Stimulated activated CD4-positive, alpha-beta T cell treated with anti-CD3 and anti-CD28 coated beads, Interleukin-15, amount 100 ng/mL, for 48 hours (primary cell): Measurements from ENCODE around the gene SGTB.
"Not testable (repeated sequence)": the region's sequence is repeated elsewhere in the genome, so short reads cannot be mapped to it uniquely, and the experiment has no call there.

Experiments
- DNase-seq, 2 donors: peaks; one replicate each; pipeline ENCODE4 v3.0.0-alpha.2; 2020; ENCODE audit warnings: low read depth in 2 of 2

SGTB gene

DNA sequence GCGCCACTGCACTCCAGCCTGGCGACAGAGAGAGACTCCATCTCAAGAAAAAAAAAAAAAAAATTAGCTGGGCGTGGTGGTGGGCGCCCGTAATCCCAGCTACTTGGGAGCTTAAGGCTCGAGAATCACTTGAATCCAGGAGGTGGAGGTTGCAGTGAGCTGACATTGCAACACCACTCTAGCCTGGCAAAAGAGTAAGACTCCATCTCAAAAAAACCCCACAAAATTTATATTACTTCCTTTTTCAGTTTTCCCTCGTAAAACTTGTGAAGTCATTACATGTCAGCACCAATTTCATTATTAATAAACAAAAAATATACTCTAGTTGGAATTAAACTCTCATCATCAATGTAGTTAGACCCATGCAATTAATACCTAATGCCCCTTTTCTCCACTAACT lies 53.2 kb downstream of the SGTB start:
- DNase-seq: no peak

DNA sequence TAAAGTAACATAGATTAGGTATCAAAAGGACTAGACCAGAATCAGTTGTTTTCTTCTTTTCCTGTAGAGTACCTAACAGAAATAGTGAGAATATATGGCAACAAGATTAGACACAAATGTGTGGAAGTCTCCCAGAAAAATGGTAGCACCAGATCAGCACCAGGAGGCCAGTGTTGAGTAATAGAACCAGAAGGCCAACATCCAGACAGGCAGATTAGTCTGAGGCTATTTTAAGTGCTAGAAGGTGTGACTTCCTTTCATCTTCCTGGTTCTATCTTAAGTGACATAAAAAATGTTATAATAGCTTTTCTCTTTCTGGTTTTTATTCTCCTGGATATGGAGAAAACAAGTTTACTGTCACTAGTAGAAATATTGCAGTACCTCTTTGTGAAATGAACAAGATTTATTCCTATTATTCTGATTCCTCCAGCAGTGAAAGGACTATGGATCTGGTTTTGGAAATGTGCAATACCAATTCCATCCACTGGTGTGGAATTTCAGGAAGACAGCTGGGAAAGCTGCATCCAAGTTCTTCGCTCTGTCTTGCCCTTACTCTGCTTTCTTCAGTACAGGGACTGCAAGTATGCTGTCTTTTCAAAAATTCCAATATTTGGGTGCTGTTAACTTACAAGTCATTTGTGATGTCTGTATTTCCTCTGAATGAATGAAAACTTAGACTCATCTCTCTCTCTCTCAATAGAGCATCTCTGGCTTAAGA lies 57.9 kb downstream of the SGTB start:
- no peak for DNase-seq

DNA sequence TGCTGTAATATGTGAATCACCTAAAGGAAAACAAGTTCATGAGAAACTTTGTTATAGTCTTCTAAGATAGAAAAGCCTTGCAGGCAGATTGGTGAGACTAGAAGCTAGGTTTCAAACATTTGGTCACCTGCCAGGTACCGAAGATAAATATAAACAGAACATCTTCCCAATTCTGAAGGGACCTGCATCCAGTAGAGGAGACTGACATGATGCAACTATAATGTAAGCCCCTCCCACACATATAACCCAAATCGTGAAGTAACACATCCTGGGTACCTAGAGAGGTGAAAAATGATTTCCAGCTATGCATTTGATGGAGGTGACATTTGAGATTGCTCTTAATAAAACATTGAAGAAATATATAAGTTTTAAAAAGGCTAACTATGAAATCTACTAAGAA lies 67.2 kb downstream of the SGTB start:
- no peak for DNase-seq

DNA sequence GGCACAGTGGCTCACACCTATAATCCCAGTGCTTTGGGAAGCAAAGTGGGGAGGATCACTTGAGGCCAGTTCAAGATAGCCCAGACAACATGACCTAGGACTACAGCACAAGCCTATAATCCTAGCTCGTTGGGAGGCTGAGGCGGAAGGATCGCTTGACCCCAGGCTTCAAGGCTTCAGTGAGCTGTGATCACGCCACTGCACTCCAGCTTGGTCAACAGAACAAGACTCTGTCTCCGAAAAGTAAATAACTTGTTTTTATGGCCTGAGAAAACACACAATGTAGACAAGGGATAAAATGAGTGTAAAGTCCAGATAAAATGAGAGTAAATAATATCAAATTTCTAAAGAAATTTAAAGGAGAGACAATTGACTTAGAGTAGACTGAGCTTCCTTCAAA lies 70.8 kb downstream of the SGTB start:
- no peak for DNase-seq

DNA sequence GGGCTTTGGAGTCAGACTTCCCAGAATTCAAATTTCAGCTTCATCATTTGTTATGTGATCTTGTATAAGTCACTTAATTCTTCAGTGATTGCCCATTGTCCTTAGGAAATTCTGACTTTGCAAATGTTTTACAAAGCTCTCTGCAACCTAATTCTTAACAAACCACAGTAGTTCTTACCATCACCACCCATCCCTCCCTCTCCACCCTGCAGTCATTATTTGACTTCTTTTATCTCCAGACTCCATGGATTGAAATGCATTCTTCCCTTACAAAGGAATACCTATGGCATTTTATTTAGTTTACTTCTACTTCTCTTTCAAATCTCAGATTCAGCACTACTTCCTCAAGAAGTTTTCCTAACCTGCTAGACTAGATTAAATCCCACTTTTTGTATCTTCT lies 74.0 kb downstream of the SGTB start:
- DNase-seq: no peak

DNA sequence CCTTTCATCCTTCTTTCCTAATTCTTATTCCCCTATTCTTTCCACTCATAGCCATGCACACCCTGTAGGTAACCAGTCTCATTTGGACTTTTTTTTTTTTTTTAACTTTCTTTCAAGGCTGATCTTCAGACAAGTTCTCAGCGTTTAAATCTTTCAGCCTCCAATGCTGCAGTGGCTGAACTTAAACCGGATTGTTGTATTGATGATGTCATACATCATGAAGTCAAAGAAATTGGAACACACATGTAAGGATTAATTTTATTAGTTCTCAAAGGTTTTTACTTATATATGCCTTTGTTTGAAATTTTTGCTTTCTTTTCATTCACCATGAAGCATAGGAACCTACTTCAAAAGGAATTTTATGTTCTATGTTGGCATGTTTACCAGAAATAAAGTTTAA lies 75.0 kb downstream of the SGTB start:
- DNase-seq: no peak

DNA sequence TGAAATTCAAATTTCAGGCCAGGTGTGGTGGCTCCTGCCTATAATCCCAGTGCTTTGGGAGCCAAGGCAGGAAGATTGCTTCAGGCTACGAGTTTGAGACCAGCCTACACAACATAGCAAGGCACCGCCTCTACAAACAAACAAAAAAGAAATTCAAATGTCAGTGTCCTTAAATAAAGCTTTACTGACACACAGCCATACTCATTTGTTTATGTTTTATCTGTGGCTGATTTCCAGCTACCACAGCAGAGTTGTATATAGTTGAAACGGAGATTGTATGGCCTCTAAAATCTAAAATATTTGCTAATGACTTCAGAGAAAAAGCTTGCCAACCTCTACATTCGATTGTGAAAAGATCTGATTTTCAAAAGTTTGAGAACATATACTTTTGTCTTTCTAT lies 81.7 kb downstream of the SGTB start:
- no peak for DNase-seq

DNA sequence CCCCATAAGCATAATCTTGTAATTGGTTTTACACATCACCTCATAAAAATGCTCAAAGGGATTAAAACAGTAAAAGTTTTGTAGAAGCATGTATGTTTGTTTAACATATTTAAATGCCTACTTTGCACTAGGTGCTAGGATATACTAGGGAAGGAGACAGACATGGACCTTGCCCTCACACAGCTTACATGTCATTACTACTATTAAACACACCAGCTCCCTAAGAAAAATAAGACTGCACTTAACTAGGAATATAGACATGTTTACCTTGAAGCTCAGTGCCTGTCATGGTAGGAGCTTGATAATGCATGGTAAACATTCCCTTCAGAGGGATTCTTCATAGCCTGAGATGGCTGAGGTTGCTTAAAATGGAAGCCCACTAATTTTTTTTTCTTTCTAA lies 90.9 kb downstream of the SGTB start:
- DNase-seq: no peak

DNA sequence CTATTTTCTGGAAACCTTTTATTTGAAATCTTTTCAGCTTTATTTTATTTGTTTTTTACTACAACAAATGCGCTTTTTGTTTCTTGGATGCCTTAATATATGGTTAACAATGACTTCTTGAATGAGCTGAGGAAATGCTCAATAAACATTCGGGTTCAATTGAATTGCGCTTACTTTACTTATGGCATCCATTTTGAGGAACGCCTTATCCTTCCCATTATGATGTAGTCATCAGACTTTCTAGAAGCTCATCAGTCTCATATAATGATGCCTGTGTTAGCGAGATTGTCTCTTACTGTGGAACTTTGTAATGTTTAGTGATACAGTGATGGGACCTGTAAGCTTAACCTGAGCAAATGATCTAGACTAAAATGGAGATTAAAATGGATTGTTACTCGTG lies 96.2 kb downstream of the SGTB start:
- no peak for DNase-seq

DNA sequence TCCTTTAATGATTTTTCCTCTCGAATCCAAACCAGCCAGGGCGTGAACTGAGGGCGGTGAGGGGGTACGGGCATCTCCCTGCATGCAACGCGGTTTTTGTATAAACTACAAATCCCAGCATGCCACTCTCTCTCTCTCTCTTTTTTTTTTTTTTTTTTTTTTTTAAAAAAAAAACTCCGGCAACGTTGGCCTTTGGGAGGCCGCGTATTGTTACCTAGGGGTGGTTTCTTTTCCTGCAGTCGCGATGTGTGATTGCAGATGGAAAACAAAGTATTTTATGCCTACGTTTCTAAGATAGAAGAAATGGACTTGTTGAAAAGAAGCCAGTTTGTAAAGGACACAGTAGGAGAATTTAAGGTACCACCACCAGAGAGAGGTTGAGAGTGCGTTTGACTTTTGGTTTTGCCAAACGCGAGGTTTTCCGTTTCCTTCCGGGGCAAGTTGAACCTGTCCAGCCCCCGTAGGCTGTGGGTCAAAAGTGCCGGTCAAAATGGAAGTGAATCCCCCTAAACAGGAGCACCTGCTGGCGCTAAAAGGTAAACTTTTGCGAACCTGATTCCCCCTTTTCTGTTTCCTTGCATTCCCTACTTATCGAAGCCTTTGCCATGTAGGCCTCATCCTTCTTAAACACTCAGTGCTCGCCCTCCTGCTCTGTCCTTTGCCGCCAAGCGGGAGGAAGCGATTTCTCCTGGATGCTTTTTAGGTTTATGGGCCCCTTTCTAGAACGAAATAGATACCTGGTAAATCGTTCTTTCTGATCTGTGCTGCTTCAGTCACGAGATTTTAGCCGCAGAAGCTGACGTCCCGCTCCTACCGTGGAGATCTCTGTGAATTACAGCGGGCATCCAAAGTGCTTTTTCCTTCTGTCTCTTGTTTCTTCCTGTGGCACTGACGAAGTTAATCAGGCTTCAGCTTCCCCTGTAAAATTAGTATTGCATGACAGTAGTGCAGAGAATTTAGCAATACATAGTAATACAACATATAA lies 97.0 kb downstream of the SGTB start, which contains the start of the genes SHLD3 and TRAPPC13:
Gene SHLD3, plus strand, starts transcription at position 457 of the 985 bp plus-strand sequence. CDS start 4,561 bp downstream, outside the sequence.
Gene TRAPPC13, plus strand, starts transcription at position 457 of the 985 bp plus-strand sequence. Its CDS starts 34 bp downstream, at position 491.
- peak; percentile 65 to 72 for DNase-seq

DNA sequence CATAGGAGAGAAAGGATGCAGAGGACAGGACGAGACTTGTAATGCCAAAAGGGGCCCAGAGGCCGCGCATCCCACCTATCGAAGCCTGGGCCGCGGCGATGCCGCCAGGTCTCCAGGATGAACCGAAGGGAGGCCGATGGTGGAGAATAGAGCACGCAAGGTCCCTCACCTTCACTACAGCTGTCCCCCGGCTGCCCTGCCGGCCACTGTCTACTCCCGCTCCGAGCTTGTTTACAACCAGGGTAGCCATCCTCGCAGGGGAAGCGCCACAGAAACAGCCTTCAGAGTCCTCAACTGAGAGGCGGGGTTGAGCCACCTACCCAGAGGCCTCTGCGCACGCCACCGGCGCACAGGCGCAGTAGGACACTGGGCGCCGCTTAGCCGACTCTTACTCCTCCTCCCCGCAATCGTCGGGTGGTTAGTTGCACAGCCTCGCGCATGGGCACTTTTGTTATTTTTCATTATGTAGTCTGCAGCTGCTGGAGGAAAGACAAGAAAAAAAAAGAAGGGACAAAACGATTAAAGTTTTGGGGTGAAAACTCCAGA lies 97.8 kb downstream of the SGTB start, which contains the start of gene TRIM23:
Gene TRIM23, minus strand, starts transcription at position 309 of the 546 bp plus-strand sequence. Its CDS starts 59 bp downstream, at position 250.
- DNase-seq: peak; percentile 82 to 83

DNA sequence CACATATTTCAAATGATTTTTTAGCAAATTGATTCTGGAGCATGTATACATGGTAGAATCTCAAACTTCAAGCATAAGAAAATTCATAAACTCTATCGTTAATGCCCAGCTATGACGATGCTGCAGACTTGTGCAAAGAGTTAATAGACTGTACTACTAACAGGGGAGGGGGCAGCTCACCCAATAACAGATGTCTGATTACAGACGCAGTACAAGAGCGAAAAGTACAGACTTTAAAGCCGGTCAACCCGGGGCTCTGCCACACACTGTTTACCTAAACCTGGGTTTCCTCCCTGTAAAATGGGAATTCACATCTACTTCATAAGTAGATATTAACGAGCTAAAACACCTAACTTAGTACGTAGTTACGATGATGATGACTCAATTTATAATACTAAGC lies 98.4 kb downstream of the SGTB start:
- no peak for DNase-seq

DNA sequence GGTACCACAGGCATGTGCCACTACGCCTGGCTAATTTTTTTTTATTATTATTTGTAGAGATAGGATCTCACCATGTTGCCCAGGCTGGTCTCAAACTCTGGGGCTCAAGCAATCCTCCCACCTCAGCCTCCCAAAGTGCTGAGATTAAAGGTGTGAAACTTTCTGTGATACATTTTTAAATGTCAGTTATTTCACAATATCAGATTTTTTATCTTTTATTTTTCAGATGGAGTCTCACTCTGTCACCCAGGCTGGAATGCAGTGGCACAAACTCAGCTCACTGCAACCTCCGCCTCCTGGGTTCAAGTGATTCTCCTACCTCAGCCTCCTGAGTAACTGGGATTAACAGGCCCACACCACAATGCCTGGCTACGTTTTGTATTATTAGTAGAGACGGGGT lies 99.9 kb downstream of the SGTB start:
- DNase-seq: not testable (repeated sequence)

DNA sequence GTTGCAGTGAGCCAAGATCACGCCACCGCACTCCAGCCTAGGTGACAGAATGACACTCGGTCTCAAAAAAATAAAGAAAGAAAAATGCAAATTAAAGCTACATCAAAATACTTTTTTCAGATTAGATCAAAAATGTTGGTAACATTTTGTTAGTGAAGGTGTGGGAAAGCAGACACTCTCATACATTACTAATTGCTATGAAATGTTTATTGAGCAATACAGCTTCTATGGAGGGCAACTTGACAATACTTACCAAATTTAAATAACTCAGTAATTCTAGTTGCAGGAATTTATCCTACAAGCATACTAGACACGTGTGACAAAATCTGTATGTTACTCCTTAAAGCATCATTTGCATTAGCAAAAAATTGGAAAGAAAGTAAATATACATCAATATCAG lies 101.9 kb downstream of the SGTB start:
- no peak for DNase-seq
